ENCODE data around the gene NCR1.
"Not testable (repeated sequence)": the region's sequence is repeated elsewhere in the genome, so short reads cannot be mapped to it uniquely, and the experiment has no call there.

GRCh38 chr19:54901153-54901552, 4.8 kb upstream of the NCR1 start:
- TF ChIP-seq CTCF (IDR thresholded peaks at IDR 0.05); POLR2A (IDR thresholded peaks at IDR 0.05); EP300 (IDR thresholded peaks at IDR 0.05; ENCODE audit: low read depth): not testable (repeated sequence)

Measured in transverse colon (tissue), 3 donors.